CD14-positive monocyte (primary cell): ENCODE data around the gene ME3. TPM values are rescaled to one million over a fixed set of nuclear protein-coding genes. Genes with fewer than 3 reads are reported as not detected.

Experiments
- DNase-seq, 3 donors: peaks; one replicate each; pipeline ENCODE4 v3.0.0-alpha.2; 2011 to 2022
- H2AFZ ChIP-seq: 2 replicates; pipeline ENCODE4 v1.6.0; 2012; ENCODE audit warnings: mild to moderate bottlenecking, low read depth, low read length, inconsistent platforms; ENCODE audit not compliant: insufficient read depth, poor library complexity, severe bottlenecking
- H3K27ac ChIP-seq, 2 donors: 1 replicate in 1 of 2; 2 replicates in 1 of 2; pipeline ENCODE4 v1.5.1; 2012 to 2013; ENCODE audit warnings: low read length in 2 of 2, control low read depth in 1 of 2, inconsistent platforms in 1 of 2, low read depth in 1 of 2, mild to moderate bottlenecking in 1 of 2
- H3K27me3 ChIP-seq, 2 donors: one replicate each; pipeline versions ENCODE4 v1.6.0 to v1.6.1; 2011 to 2013; ENCODE audit warnings: low read length in 2 of 2; ENCODE audit not compliant: control insufficient read depth in 2 of 2, insufficient read depth in 2 of 2
- H3K36me3 ChIP-seq, 2 donors: replicated peaks in 1 of 2; 1 replicate in 1 of 2; 2 replicates in 1 of 2; pipeline versions ENCODE4 v1.5.1 to v1.6.1; 2012 to 2013; ENCODE audit warnings: low read length in 2 of 2, control low read depth in 1 of 2, inconsistent platforms in 1 of 2, mild to moderate bottlenecking in 1 of 2; ENCODE audit not compliant: insufficient read depth in 2 of 2, control insufficient read depth in 1 of 2
- H3K4me1 ChIP-seq, 2 donors: 1 replicate in 1 of 2; 2 replicates in 1 of 2; pipeline versions ENCODE4 v1.5.1 to v1.6.1; 2012 to 2013; ENCODE audit warnings: low read length in 2 of 2, control low read depth in 1 of 2, inconsistent platforms in 1 of 2, mild to moderate bottlenecking in 1 of 2, moderate library complexity in 1 of 2; ENCODE audit not compliant: insufficient read depth in 2 of 2, control insufficient read depth in 1 of 2
- H3K4me2 ChIP-seq: replicated peaks from 2 replicates; pipeline ENCODE3; 2012; ENCODE audit warnings: low read length, moderate library complexity, mild to moderate bottlenecking; ENCODE audit not compliant: poor library complexity, severe bottlenecking; ENCODE audit errors: extremely low read depth
- H3K4me3 ChIP-seq, 3 experiments: fragments of 200-600 bp in 1 of 3; sonication (generic) in 1 of 3; replicated peaks in 1 of 3; 1 replicate in 2 of 3; 2 replicates in 1 of 3; pipeline ENCODE4 v1.5.1; 2011 to 2013; ENCODE audit warnings: low read length in 3 of 3, mild to moderate bottlenecking in 3 of 3, control low read depth in 2 of 3, low read depth in 2 of 3, inconsistent platforms in 1 of 3, moderate library complexity in 1 of 3
- H3K79me2 ChIP-seq: 2 replicates; pipeline ENCODE4 v1.6.0; 2012; ENCODE audit warnings: mild to moderate bottlenecking, control low read depth, inconsistent platforms, low read length, moderate library complexity; ENCODE audit not compliant: insufficient read depth
- H3K9ac ChIP-seq: 2 replicates; pipeline ENCODE4 v1.6.0; 2017; ENCODE audit warnings: low read length, mild to moderate bottlenecking; ENCODE audit not compliant: insufficient read depth, poor library complexity, severe bottlenecking
- H3K9me3 ChIP-seq, 2 donors: replicated peaks in 1 of 2; 1 replicate in 1 of 2; 2 replicates in 1 of 2; pipeline versions ENCODE4 v1.5.1 to v1.6.1; 2012 to 2013; ENCODE audit warnings: low read length in 2 of 2, control low read depth in 1 of 2; ENCODE audit not compliant: control insufficient read depth in 1 of 2, insufficient read depth in 1 of 2
- H4K20me1 ChIP-seq: 2 replicates; pipeline ENCODE4 v1.6.0; 2012; ENCODE audit warnings: mild to moderate bottlenecking, low read length, control low read depth, moderate library complexity; ENCODE audit not compliant: insufficient read depth
- H3K27ac Mint-ChIP-seq, 7 donors: one replicate each; pipeline ENCODE4 v1.8.0; 2020; ENCODE audit warnings: mild to moderate bottlenecking in 7 of 7, mixed read lengths in 7 of 7, moderate library complexity in 6 of 7, inconsistent platforms in 2 of 7
- H3K27me3 Mint-ChIP-seq, 3 donors: one replicate each; pipeline ENCODE4 v1.8.0; 2021 to 2022; ENCODE audit warnings: low read depth in 3 of 3, mild to moderate bottlenecking in 3 of 3, mixed read lengths in 3 of 3, moderate library complexity in 3 of 3, inconsistent platforms in 1 of 3
- H3K36me3 Mint-ChIP-seq, 2 donors: one replicate each; pipeline ENCODE4 v1.8.0; 2020; ENCODE audit warnings: mixed read lengths in 2 of 2, inconsistent platforms in 1 of 2, mild to moderate bottlenecking in 1 of 2
- H3K4me1 Mint-ChIP-seq: one replicate; pipeline ENCODE4 v1.8.0; 2020; ENCODE audit warnings: mild to moderate bottlenecking, mixed read lengths
- H3K4me3 Mint-ChIP-seq, 2 donors: one replicate each; pipeline ENCODE4 v1.8.0; 2020; ENCODE audit warnings: mild to moderate bottlenecking in 2 of 2, mixed read lengths in 2 of 2, moderate library complexity in 1 of 2
- H3K9me3 Mint-ChIP-seq, 7 donors: one replicate each; pipeline ENCODE4 v1.8.0; 2020 to 2022; ENCODE audit warnings: mixed read lengths in 7 of 7, mild to moderate bottlenecking in 6 of 7, moderate library complexity in 6 of 7, inconsistent platforms in 2 of 7
- CTCF ChIP-seq: fragments of 200-600 bp; IDR thresholded peaks from one replicate; pipeline ENCODE4 v1.8.0; 2022; ENCODE audit warnings: antibody characterized with exemption, mild to moderate bottlenecking
- WGBS: methylation state at CpG from one replicate; pipeline ENCODE4 v1.1.5; 2013; ENCODE audit warnings: missing lambda C conversion rate; ENCODE audit not compliant: insufficient coverage; 5-methylcytosine and 5-hydroxymethylcytosine counted together
- intact Hi-C, 2 donors: fragments of 100-400 bp; cut with micrococcal nuclease; formaldehyde crosslinking; loops; one replicate each; pipeline versions ENCODE4 v1.15.0 to v1.15.1; 2023
- polyA plus RNA-seq, 3 donors: library from polyadenylated mRNA; depleted of rRNA in 1 of 3; unstranded in 2 of 3; stranded (reverse) in 1 of 3; fragments of 300-500 nt in 2 of 3; fragments of >200 nt in 1 of 3; fragmentation: Illumina TruSeq in 2 of 3; gene quantifications; 1 replicate in 2 of 3; 2 replicates in 1 of 3; pipeline ENCODE4 v1.2.3, GENCODE V29; 2012 to 2021

Gene ME3
- polyA plus RNA-seq, 3 donors = 0.31 to 3.0 (median 0.42) TPM

DNA sequence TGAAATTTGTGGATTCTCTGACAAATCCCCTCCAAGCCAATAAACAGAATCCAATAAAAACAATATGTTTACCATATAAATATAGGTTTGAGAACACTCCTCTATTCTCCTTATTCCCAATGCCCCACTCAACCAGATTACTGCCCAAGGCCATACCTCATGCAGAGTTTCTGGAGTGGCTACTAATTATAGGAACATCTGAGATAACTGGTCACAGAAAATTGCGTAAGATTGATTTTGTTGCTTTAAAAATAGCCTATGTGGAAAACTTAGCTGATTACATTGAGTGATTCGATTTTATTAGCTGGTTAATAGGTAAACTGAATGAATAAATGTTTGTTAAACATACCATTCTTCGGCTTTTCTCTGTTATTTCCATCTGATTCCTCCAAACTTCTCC is 48.0 kb downstream of the ME3 start:
- WGBS = no CpG with 5 or more reads among the region's 3 CpGs
- intact Hi-C loops = no loop called here
- TF ChIP-seq CTCF = no peak

GRCh38 chr11:86623736-86624135 is 48.7 kb downstream of the ME3 start:
- peaks cover 12% of the 10 kb centered on the region for H3K4me1 Mint-ChIP-seq
- peaks cover 0 to 1% (median 0%) of the 10 kb centered on the region in 3 donors for H3K27me3 Mint-ChIP-seq
- no peak for TF ChIP-seq CTCF
- DNase-seq = no peak
- H3K36me3 Mint-ChIP-seq = peaks cover 0 to 2% of the 10 kb centered on the region in 2 donors
- Histone ChIP-seq H3K9ac (no peak overlapping the region), H3K36me3 (no peaks in the 10 kb centered on the region), H3K9me3 (no peaks in the 10 kb centered on the region), H3K4me2 (no peak overlapping the region), H3K27ac (no peak overlapping the region), H4K20me1 (no peaks in the 10 kb centered on the region), H3K4me3 (no peak overlapping the region), H2AFZ (no peak overlapping the region), H3K27me3 (no peaks in the 10 kb centered on the region), H3K4me1 (no peaks in the 10 kb centered on the region), H3K79me2 (no peaks in the 10 kb centered on the region)
- H3K27ac Mint-ChIP-seq = no peak overlapping the region
- no peak overlapping the region for H3K4me3 Mint-ChIP-seq
- intact Hi-C loops = no loop called here
- H3K9me3 Mint-ChIP-seq = peaks cover 0 to 7% (median 4%) of the 10 kb centered on the region in 7 donors
- no CpG with 5 or more reads among the region's 4 CpGs for WGBS

More for the DNA sequence above, 48.0 kb downstream of the ME3 start:
- no peaks in the 10 kb centered on the region for H3K9me3 ChIP-seq
- H3K4me1 ChIP-seq = no peaks in the 10 kb centered on the region
- H3K9ac ChIP-seq = no peak overlapping the region
- DNase-seq = no peak
- H3K27ac ChIP-seq = no peak overlapping the region
- no peaks in the 10 kb centered on the region for H3K36me3 Mint-ChIP-seq
- no peaks in the 10 kb centered on the region for H3K36me3 ChIP-seq
- no peak overlapping the region for H3K4me3 ChIP-seq
- peaks cover 12% of the 10 kb centered on the region for H3K4me1 Mint-ChIP-seq
- H4K20me1 ChIP-seq = no peaks in the 10 kb centered on the region
- H3K27me3 ChIP-seq = no peaks in the 10 kb centered on the region
- no peak overlapping the region for H2AFZ ChIP-seq
- H3K4me2 ChIP-seq = no peak overlapping the region
- no peak overlapping the region for H3K27ac Mint-ChIP-seq
- peaks cover 0 to 2% (median under 1%) of the 10 kb centered on the region in 7 donors for H3K9me3 Mint-ChIP-seq
- H3K27me3 Mint-ChIP-seq = peaks cover 0 to 1% (median 0%) of the 10 kb centered on the region in 3 donors
- no peak overlapping the region for H3K4me3 Mint-ChIP-seq
- no peaks in the 10 kb centered on the region for H3K79me2 ChIP-seq
